22Rv1 (cell line): ENCODE results near the gene TBC1D21.
"Not testable (repeated sequence)": the region's sequence is repeated elsewhere in the genome, so short reads cannot be mapped to it uniquely, and the experiment has no call there.

Source experiments
- H3K27ac ChIP-seq: fragments of 450-650 bp; 2 replicates; pipeline ENCODE4 v1.5.1; 2017
- CTCF ChIP-seq: fragments of 450-650 bp; IDR thresholded peaks from 2 replicates; pipeline ENCODE4 v1.5.1; 2017; ENCODE audit warnings: mild to moderate bottlenecking
- ZFX ChIP-seq: fragments of 450-650 bp; IDR thresholded peaks from 2 replicates; pipeline ENCODE4 v1.6.1; 2017; ENCODE audit warnings: antibody characterized with exemption, borderline replicate concordance

Gene TBC1D21

GRCh38 chr15:73935547-73935946 lies 62.2 kb downstream of the TBC1D21 start:
- no peak overlapping the region for H3K27ac ChIP-seq

GRCh38 chr15:73936181-73936580 lies 62.8 kb downstream of the TBC1D21 start:
- no peak overlapping the region for H3K27ac ChIP-seq
- TF ChIP-seq ZFX = no peak
- TF ChIP-seq CTCF = no peak

More at GRCh38 chr15:73935547-73935946, 62.2 kb downstream of the TBC1D21 start:
- TF ChIP-seq ZFX (no peak), CTCF (no peak)

- TF ChIP-seq CTCF (no peak), ZFX (no peak)
- H3K27ac ChIP-seq = no peak overlapping the region
Observed at GRCh38 chr15:73936588-73937290, 63.4 kb downstream of the TBC1D21 start.

- TF ChIP-seq CTCF = no peak
- no peak for TF ChIP-seq ZFX
- no peak overlapping the region for H3K27ac ChIP-seq
Observed at GRCh38 chr15:73937296-73937695, 63.9 kb downstream of the TBC1D21 start.

GRCh38 chr15:73937726-73938125 lies 64.4 kb downstream of the TBC1D21 start:
- TF ChIP-seq ZFX (no peak), CTCF (no peak)
- no peak overlapping the region for H3K27ac ChIP-seq

GRCh38 chr15:73938516-73938915 lies 65.2 kb downstream of the TBC1D21 start:
- not testable (repeated sequence) for H3K27ac ChIP-seq
